Hematopoietic multipotent progenitor cell treated with erythropoietin and hydrocortisone succinate and interleukin-3 and kit ligand, for 15 days (in vitro differentiated cells): ENCODE measurements around the gene EIF5.

Experiments
- DNase-seq: peaks from one replicate; pipeline ENCODE4 v3.0.0-alpha.2; 2015; ENCODE audit warnings: low spot score

Gene EIF5

GRCh38 chr14:103333754-103334643, at the start of gene EIF5:
Gene EIF5, plus strand, starts transcription at chr14:103334237. Its CDS starts 1,624 bp downstream, at chr14:103335861.
- peak; percentile 99 for DNase-seq

GRCh38 chr14:103284574-103285467, 49.2 kb upstream of the EIF5 start:
- no peak for DNase-seq

- no peak for DNase-seq
Measured at GRCh38 chr14:103286460-103286859, 47.6 kb upstream of the EIF5 start.

GRCh38 chr14:103286968-103287850, 46.8 kb upstream of the EIF5 start:
- no peak for DNase-seq

- DNase-seq: no peak
Measured at GRCh38 chr14:103288076-103288766, 45.8 kb upstream of the EIF5 start.

- no peak for DNase-seq
Measured at GRCh38 chr14:103290056-103290455, 44.0 kb upstream of the EIF5 start.

- no peak for DNase-seq
Measured at GRCh38 chr14:103290494-103290893, 43.5 kb upstream of the EIF5 start.

GRCh38 chr14:103290961-103291360, 43.1 kb upstream of the EIF5 start:
- no peak for DNase-seq

- peak; percentile 83 for DNase-seq
Measured at GRCh38 chr14:103292426-103293374, 41.3 kb upstream of the EIF5 start.

GRCh38 chr14:103293465-103293864, 40.6 kb upstream of the EIF5 start:
- DNase-seq: no peak

GRCh38 chr14:103294091-103294490, 39.9 kb upstream of the EIF5 start:
- no peak for DNase-seq

- no peak for DNase-seq
Measured at GRCh38 chr14:103296007-103296406, 38.0 kb upstream of the EIF5 start.

GRCh38 chr14:103296987-103297386, 37.0 kb upstream of the EIF5 start:
- no peak for DNase-seq

GRCh38 chr14:103298620-103299019, 35.4 kb upstream of the EIF5 start:
- DNase-seq: peak; percentile 43

GRCh38 chr14:103301512-103302354, 32.3 kb upstream of the EIF5 start:
- peak; percentile 17 for DNase-seq

GRCh38 chr14:103302966-103303365, 31.1 kb upstream of the EIF5 start:
- no peak for DNase-seq

- no peak for DNase-seq
Measured at GRCh38 chr14:103304706-103305105, 29.3 kb upstream of the EIF5 start.

GRCh38 chr14:103308717-103309616, 25.1 kb upstream of the EIF5 start:
- no peak for DNase-seq
